ENCODE measurements around the gene NAT14. TPM values are rescaled to one million over a fixed set of nuclear protein-coding genes. Genes with fewer than 3 reads are reported as not detected.

Gene NAT14
- total RNA-seq, 1 experiment from 2014 or later, result 55.3 TPM

DNA sequence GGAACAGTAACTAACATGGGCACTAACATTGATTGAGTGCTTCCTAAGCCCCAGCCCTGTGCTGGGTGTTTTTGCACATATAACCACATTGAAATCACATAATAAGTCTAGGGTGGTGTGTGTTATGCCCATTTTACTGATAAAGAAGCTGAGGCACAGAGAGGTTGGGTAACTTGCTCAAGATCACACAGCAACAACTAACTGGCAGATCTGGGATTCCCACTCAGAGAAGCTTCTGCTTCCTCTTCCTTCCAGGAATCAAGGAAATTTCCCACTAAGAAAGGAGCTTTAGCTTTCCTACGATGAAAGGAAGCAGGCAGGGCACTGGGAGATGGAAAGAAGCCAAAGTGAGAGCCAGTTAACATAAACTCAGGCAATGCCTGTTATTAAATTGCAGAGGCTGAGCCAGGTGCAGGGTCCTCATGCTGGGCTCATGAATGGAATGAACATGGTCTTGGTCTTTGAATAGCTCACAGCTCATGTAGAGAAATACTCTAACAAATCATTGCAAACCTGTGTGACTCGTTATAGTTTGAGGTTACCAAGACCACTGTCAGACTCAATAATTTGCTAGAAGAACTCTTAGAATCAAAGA, 13.4 kb downstream of the NAT14 start (continued):
- TF ChIP-seq, protein P1, sequence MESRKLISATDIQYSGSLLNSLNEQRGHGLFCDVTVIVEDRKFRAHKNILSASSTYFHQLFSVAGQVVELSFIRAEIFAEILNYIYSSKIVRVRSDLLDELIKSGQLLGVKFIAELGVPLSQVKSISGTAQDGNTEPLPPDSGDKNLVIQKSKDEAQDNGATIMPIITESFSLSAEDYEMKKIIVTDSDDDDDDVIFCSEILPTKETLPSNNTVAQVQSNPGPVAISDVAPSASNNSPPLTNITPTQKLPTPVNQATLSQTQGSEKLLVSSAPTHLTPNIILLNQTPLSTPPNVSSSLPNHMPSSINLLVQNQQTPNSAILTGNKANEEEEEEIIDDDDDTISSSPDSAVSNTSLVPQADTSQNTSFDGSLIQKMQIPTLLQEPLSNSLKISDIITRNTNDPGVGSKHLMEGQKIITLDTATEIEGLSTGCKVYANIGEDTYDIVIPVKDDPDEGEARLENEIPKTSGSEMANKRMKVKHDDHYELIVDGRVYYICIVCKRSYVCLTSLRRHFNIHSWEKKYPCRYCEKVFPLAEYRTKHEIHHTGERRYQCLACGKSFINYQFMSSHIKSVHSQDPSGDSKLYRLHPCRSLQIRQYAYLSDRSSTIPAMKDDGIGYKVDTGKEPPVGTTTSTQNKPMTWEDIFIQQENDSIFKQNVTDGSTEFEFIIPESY (IDR thresholded peaks at IDR 0.05; ENCODE audit: extremely low read depth, insufficient replicate concordance, low read length), result no peak
- TF ChIP-seq ZNF274 (IDR thresholded peaks at IDR 0.05; ENCODE audit: low read depth, low read length), result no peak
- TF ChIP-seq EZH2phosphoT487 (IDR thresholded peaks at IDR 0.05; ENCODE audit: borderline replicate concordance), result no peak
- no peak for TF ChIP-seq EZH2 (IDR thresholded peaks at IDR 0.05)
- TF ChIP-seq POLR2AphosphoS5 (IDR thresholded peaks at IDR 0.05; ENCODE audit: low read depth, low read length), result no peak
- TF ChIP-seq ELF1 (IDR thresholded peaks at IDR 0.05; ENCODE audit: borderline replicate concordance, low read depth), result no peak
- no peak for TF ChIP-seq EGR1 (IDR thresholded peaks at IDR 0.05; ENCODE audit: low read depth)
- TF ChIP-seq FOSL1 (IDR thresholded peaks at IDR 0.05; ENCODE audit: low read depth), result no peak
- TF ChIP-seq SP1 (IDR thresholded peaks at IDR 0.05; ENCODE audit: low read depth), result no peak

DNA sequence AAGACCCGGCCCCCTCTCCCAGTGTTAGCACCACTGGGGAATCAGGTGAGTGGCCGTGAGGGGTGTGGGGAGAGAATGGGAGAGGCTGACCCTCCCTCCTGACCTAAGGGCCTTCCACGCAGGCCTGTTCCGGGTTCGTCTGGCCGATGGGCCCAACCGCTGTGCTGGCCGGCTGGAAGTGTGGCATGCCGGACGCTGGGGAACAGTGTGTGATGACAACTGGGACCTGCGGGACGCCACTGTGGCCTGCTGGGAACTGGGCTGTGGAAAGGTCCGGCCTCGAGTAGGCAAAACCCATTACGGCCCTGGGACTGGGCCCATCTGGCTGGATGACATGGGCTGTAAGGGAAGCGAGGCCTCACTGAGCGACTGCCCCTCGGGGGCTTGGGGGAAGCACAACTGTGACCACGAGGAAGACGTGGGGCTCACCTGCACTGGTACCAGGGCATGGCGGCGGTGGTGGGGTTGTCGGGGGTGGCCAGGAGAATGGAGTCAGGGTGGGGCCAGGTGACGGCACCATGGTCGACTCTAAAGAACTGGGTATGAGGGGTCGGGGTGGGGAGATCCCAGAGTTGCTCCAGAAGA, 15.5 kb downstream of the NAT14 start:
- Histone ChIP-seq H3K27me3 (ENCODE audit: insufficient read depth, low read length) (no peaks in the 10 kb centered on the region), H3K4me3 (replicated peaks in 1 of 2; ENCODE audit: low read depth in 1 of 2, low read length in 2 of 2) (no peak overlapping the region), H3K79me2 (ENCODE audit: insufficient read depth, low read length) (no peaks in the 10 kb centered on the region), H4K20me1 (ENCODE audit: insufficient read depth) (no peaks in the 10 kb centered on the region), H3K9ac (ENCODE audit: low read length) (no peak overlapping the region), H3K4me2 (ENCODE audit: low read length) (no peak overlapping the region), H3K9me3 (ENCODE audit: control insufficient read depth in 1 of 2, insufficient read depth in 1 of 2, low read depth in 1 of 2, low read length in 2 of 2) (no peaks in the 10 kb centered on the region), H3K9me2 (ENCODE audit: insufficient read depth) (no peaks in the 10 kb centered on the region), H3K27ac (ENCODE audit: low read depth, low read length) (no peak overlapping the region), H3K36me3 (ENCODE audit: control insufficient read depth in 1 of 2, insufficient read depth in 2 of 2, low read length in 2 of 2) (no peaks in the 10 kb centered on the region), H2AFZ (ENCODE audit: low read depth, low read length, poor library complexity, severe bottlenecking) (no peak overlapping the region), H3K4me1 (ENCODE audit: control insufficient read depth in 1 of 2, insufficient read depth in 2 of 2, low read length in 2 of 2) (peaks cover 0 to 11% of the 10 kb centered on the region in 2 experiments; a peak in 1 of 4 replicates)
- intact Hi-C loops (cut with micrococcal nuclease), result no loop called here
- DNase-seq (ENCODE audit: low read depth, low spot score), result no peak
- ChIA-PET CTCF (no interaction called here), RAD21 (ENCODE audit: low non-redundant PET in 1 of 2, low total read pairs in 2 of 2, uncharacterized antibody in 2 of 2, unreplicated experiment in 2 of 2) (no interaction called here), POLR2A (no interaction called here)
- ATAC-seq, result no peak
- TF ChIP-seq RAD21 (IDR thresholded peaks at IDR 0.05; ENCODE audit: low read depth) (no peak), ELF1 (IDR thresholded peaks at IDR 0.05; ENCODE audit: borderline replicate concordance, low read depth) (no peak), SP1 (IDR thresholded peaks at IDR 0.05; ENCODE audit: low read depth) (no peak), JUND (IDR thresholded peaks at IDR 0.05) (no peak), CBX3 (IDR thresholded peaks at IDR 0.05; ENCODE audit: low read depth) (no peak), SIN3A (IDR thresholded peaks at IDR 0.05; ENCODE audit: low read depth) (no peak), YY1 (IDR thresholded peaks at IDR 0.05; ENCODE audit: extremely low read depth, insufficient replicate concordance, low read depth, low read length) (no peak)
- TF ChIP-seq, protein P2, sequence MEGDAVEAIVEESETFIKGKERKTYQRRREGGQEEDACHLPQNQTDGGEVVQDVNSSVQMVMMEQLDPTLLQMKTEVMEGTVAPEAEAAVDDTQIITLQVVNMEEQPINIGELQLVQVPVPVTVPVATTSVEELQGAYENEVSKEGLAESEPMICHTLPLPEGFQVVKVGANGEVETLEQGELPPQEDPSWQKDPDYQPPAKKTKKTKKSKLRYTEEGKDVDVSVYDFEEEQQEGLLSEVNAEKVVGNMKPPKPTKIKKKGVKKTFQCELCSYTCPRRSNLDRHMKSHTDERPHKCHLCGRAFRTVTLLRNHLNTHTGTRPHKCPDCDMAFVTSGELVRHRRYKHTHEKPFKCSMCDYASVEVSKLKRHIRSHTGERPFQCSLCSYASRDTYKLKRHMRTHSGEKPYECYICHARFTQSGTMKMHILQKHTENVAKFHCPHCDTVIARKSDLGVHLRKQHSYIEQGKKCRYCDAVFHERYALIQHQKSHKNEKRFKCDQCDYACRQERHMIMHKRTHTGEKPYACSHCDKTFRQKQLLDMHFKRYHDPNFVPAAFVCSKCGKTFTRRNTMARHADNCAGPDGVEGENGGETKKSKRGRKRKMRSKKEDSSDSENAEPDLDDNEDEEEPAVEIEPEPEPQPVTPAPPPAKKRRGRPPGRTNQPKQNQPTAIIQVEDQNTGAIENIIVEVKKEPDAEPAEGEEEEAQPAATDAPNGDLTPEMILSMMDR (IDR thresholded peaks at IDR 0.05 in 2 of 3, conservative IDR thresholded peaks at IDR 0.05 in 1 of 3; ENCODE audit: borderline replicate concordance in 1 of 3, insufficient read depth in 1 of 3, low read depth in 2 of 3, low read length in 2 of 3), result no peak
- TF ChIP-seq, protein P3, sequence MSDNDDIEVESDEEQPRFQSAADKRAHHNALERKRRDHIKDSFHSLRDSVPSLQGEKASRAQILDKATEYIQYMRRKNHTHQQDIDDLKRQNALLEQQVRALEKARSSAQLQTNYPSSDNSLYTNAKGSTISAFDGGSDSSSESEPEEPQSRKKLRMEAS (IDR thresholded peaks at IDR 0.05), result no peak
- TF ChIP-seq, protein P1 (IDR thresholded peaks at IDR 0.05; ENCODE audit: extremely low read depth, insufficient replicate concordance, low read length), result no peak
- BruUV-seq (replicated peaks), result no TSS peak
